HT1080 (cell line): ENCODE results near the gene ALG1L2. TPM values are rescaled to one million over a fixed set of nuclear protein-coding genes. Genes with fewer than 3 reads are reported as not detected.
A peak's percentile ranks its signal among the peaks of the same experiment; 100 is the strongest.
"Not testable (repeated sequence)": the region's sequence is repeated elsewhere in the genome, so short reads cannot be mapped to it uniquely, and the experiment has no call there.

Experiments used
- DNase-seq: peaks from one replicate; pipeline ENCODE4 v3.0.0-alpha.2; 2015; ENCODE audit warnings: low read depth
- total RNA-seq: library from RNA; depleted of rRNA; stranded (reverse); fragments of >200 nt; shearing (Covaris generic); gene quantifications from 2 replicates; pipeline ENCODE4 v1.2.3, GENCODE V29; 2014

The ALG1L2 gene
- total RNA-seq, 1 experiment from 2014 or later = not detected

DNA sequence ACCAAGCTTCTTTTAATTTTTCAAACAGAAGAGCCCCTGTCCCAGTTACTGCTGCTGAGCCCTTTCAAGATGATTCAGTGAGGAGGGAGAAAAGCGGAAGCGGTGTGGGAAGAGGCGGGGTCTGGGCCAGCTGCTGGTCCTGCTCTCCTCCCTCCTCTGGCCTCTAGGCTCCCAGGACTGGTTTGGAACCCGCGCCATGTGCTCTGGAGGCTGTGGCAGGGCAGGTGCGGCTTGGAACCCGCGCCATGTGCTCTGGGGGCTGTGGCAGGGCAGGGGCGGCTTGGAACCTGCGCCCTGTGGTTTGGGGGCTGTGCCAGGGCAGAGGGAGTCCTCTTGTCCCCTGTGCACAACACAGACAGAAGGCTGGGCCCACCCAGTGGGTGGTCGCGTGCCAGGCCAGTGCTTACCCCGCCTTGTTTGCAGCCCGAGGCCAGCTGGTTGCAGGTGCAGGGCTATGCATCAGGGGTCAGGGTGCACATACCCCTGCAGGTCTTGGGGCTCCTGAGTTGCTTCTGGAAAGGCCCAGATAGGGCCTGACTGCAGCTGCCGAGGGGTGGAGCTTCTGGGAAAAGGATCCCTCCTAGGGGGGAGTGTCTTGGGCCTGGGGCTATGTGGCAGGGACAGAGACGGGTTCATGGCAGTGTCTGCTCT lies 12.2 kb downstream of the ALG1L2 start:
- DNase-seq = peak; percentile 72

DNA sequence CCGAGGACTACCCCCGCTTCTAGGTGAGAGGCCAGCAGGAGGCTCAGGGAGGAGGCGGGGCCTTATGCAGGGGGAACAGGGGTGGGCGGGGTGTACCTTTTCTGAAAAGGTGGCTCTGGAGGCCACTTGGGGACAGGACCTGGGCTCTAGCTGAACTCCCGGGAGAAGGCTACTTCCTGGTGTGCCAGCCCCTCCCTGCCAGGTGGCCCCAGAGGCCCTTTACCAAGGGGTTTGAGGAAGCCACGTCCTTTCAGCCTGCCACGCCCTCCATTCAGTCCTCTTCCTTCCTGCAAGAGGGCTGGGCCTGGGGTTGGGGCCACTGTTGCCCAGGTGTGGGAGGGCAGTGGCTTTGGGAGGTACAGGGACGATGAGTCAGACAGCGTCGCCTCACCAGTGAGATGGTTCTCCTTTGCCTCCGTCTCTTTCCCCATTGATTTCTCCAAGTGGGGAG lies 12.9 kb downstream of the ALG1L2 start:
- not testable (repeated sequence) for DNase-seq

DNA sequence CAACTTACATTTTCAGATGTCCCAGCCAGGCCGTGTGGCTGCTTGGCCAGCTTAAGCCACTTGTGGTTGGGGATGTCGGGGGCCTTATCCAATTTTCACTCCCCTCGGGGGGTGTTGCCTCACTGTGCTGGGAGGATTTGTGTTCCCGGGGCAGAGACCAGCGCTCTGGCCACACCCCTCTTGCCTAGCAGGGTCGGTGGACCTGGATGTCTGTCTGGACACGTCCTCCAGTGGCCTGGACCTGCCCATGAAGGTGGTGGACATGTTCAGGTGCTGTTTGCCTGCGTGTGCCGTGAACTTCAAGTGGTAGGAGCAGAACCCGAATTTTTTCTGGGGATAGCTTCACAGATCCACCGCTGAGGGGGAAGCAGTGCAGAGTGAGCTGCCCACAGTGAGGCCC lies 14.2 kb downstream of the ALG1L2 start:
- DNase-seq = not testable (repeated sequence)

GRCh38 chr3:130097096-130097495 lies 15.5 kb downstream of the ALG1L2 start:
- DNase-seq = not testable (repeated sequence)

DNA sequence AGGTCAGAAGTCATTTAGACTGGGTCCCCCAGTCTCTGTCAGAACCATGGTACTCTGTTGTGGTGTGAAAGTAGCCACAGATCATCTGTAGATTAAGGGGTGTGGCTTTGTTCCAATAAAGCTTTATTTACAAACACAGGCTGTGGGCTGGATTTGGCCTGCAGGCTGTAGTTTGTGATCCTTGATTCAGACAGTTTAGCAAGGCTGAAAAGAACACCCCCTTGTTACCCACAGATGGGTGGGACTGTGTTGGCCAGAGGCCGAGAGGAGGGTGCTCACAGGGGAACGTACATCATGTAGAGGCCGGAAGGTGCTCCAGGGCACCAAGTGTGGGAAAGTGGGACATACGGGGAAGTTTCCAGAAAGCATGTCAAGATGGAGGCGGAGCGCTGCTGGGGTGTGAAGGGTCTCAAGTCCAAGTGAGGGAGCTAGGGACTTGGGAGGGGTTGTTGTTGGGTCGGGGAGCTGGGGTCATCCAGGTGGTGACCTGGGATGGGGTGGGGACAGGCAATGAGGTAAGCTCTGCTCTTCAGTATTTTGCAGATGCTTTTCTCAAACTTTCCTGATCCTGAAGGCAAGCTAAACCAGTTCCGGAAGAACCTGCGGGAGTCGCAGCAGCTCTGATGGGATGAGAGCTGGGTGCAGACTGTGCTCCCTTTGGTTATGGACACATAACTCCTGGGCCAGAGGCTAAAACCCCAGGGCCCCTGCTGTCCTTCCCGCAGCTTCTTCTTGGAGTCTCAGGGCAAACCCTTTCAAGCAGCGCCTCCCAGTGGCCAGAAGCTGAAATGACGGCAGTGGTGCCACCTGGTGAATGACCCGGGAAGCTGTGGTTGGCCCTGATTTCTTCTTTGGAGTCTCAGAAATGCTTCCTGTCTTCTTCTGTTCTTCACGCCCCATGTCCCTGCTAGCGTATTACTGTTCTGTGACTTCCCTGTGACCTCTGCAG lies 16.3 kb downstream of the ALG1L2 start:
- not testable (repeated sequence) for DNase-seq

- DNase-seq = not testable (repeated sequence)
These were observed 17.2 kb downstream of the ALG1L2 start for GRCh38 chr3:130098639-130099385.

- not testable (repeated sequence) for DNase-seq
These were observed 20.9 kb downstream of the ALG1L2 start for GRCh38 chr3:130102545-130102944.

DNA sequence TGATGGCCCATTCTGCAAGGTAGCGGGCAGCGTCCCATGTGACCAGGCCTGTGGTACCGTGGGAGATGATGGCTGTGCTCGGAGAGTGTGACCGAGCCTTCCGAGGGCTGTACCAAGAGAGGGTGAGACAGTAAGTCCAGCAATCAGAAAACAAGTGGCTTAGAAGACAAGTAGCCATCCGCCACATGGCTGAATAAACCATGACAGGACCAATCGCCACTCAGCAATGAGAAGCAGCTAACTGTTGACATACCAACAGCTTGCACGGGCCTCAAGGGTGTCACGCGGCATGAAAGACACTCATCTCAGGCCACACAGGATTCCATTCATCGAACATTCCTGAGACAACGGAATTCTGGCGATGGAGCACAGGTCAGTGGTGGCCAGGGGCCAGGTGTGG lies 22.6 kb downstream of the ALG1L2 start:
- DNase-seq = not testable (repeated sequence)

GRCh38 chr3:130107333-130107995 lies 25.8 kb downstream of the ALG1L2 start:
- not testable (repeated sequence) for DNase-seq

DNA sequence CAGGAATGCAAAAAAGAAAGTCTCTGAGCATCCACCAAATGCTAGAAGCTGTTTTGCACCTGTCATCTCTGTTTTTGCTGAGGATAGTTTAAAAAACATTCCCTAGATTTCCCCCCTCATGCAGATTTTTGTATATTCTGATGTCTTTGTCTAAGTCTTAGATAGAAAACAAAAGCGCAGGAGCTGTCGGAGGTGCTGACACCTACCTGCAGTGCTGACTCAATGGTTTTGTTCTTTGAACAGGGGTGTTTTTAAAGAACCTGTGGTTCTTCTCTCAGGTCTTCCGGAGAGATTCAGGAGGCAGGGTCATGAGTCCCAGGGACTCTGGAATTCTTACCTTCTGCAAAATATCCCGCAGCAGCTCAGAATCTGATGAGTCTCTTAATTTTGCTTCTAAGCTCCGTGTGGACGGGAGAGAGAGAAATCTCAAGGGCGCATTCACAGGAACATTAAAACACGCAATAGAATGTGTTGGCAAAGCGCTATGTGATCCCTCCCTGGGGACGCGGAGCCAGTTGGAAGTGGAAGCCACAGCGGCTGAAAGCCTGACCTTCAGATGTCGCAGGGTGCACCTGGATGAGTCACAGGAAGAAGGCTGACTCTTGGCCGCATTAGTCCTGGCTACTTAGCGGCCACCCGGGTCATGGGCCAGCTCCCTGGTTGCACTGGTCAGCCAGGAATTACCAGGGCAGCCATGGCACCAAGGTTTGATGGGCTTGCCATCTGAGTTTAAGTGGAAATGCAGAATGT lies 27.4 kb downstream of the ALG1L2 start:
- not testable (repeated sequence) for DNase-seq

- DNase-seq = peak; percentile 73
These were observed 28.9 kb downstream of the ALG1L2 start for GRCh38 chr3:130110386-130111169.

DNA sequence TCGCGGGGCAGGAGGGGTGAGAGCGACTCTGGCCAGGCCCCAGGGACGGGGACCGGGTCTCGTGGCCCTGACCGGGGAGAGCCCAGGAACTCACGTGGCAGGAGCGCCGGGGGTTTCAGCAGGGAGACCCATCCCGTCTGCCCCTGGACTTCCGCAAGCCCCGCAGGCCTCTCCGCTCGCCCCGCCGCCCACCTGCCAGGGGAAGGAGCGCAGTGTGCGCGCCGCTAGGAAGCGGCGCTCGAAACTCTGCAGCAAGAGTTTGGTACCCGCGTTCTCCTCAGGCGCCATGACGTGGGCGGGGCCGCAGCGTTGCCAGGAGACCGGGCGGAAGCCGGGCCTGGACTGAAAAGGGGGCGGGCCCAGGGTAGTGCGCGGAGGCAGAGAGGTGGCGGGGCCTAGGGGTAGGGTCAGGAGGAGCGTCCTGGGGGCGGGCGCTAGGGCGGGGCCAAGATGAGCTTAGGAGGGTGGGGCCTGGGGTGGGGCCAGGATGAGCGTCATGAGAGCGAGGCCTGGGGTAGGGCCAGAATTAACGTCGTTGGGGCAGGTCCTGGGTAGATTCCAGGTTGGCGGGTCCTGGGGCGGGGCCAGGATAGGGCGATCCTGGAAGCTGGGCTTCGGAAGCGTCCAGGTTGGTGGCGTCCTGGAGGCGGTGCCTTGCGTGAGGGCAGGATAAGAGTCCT lies 29.7 kb downstream of the ALG1L2 start:
- DNase-seq = peak; percentile 98

- DNase-seq = peak; percentile 98
These were observed 30.5 kb downstream of the ALG1L2 start for GRCh38 chr3:130111865-130112747.

- DNase-seq = not testable (repeated sequence)
These were observed 31.1 kb downstream of the ALG1L2 start for GRCh38 chr3:130112748-130113073.

- not testable (repeated sequence) for DNase-seq
These were observed 33.8 kb downstream of the ALG1L2 start for GRCh38 chr3:130115400-130115799.

DNA sequence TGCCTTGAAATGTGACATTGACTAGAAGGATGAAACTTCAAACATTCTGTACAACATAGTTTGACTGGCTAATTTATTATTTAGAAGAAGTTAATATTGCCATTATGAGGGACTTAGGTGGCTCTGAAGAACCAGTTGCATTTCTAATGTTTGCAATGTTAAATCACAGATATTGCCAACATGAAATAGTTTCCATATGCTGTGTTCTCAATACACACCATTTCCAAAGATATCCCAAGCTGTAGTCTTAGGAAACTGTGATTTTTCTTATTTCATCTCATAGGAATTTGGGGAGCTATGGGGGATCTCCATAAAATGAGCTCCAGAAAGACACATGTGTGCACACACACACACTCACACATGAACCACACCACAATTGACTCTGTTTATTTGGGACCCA lies 36.3 kb downstream of the ALG1L2 start:
- no peak for DNase-seq

DNA sequence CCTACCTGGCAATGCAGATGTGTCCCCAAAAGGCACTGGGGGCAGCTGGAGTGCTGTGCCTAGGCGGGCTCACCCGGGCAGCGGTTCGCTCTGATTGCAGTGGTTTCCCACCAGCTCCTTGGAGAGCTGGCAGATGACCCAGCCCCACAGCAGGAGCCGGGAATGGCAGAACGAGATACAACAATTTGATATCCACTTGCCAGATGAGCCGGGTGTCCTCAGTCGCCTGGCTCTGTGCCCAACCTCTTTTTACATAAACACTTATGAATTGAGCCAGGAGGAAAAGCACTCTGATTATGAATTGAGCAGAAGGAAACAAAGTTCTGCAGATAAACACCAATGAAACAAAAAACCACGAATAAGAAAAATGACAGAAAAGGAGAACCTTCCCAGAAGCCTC lies 38.2 kb downstream of the ALG1L2 start:
- DNase-seq = not testable (repeated sequence)

- not testable (repeated sequence) for DNase-seq
These were observed 38.7 kb downstream of the ALG1L2 start for GRCh38 chr3:130120291-130120690.
